Esophagus squamous epithelium (tissue), 5 donors: ENCODE data around the gene ZNF620. TPM values are rescaled to one million over a fixed set of nuclear protein-coding genes. Genes with fewer than 3 reads are reported as not detected.
"Not testable (repeated sequence)": the region's sequence is repeated elsewhere in the genome, so short reads cannot be mapped to it uniquely, and the experiment has no call there.

ENCODE experiments used
- DNase-seq: peaks from one replicate; lab custom pipeline; 2025; lab: John Stamatoyannopoulos, UW
- H3K27ac ChIP-seq, 4 donors: fragments of 200-600 bp; sonication (generic); one replicate each; pipeline ENCODE4 v1.5.1; 2016 to 2019; ENCODE audit warnings: mild to moderate bottlenecking in 1 of 4
- H3K27me3 ChIP-seq, 4 donors: fragments of 200-600 bp; sonication (generic); 1 replicate in 3 of 4; 2 replicates in 1 of 4; pipeline versions ENCODE4 v1.5.1 to v1.6.0; 2017 to 2021; ENCODE audit warnings: antibody characterized with exemption in 1 of 4
- H3K36me3 ChIP-seq, 3 donors: fragments of 200-600 bp; sonication (generic); one replicate each; pipeline ENCODE4 v1.5.1; 2016 to 2019
- H3K4me1 ChIP-seq, 3 donors: fragments of 200-600 bp; sonication (generic); one replicate each; pipeline ENCODE4 v1.5.1; 2017 to 2019
- H3K4me3 ChIP-seq, 4 donors: fragments of 200-600 bp; sonication (generic); 1 replicate in 3 of 4; 2 replicates in 1 of 4; pipeline ENCODE4 v1.5.1; 2016 to 2019; ENCODE audit warnings: mild to moderate bottlenecking in 2 of 4, moderate library complexity in 1 of 4
- H3K9me3 ChIP-seq, 3 donors: fragments of 200-600 bp; sonication (generic); one replicate each; pipeline ENCODE4 v1.5.1; 2016 to 2019
- POLR2A ChIP-seq, 4 donors: fragments of 450-650 bp; IDR thresholded peaks; one replicate each; pipeline ENCODE4 v1.6.1; 2017; ENCODE audit warnings: antibody characterized with exemption in 4 of 4, mild to moderate bottlenecking in 4 of 4, moderate library complexity in 3 of 4
- WGBS, 2 donors: methylation state at CpG; one replicate each; pipeline ENCODE4 v1.1.5; 2018; 5-methylcytosine and 5-hydroxymethylcytosine counted together
- intact Hi-C: fragments of 100-400 bp; cut with DNase I; formaldehyde crosslinking; loops from one replicate; pipeline ENCODE4 v1.15.0; 2022
- total RNA-seq, 4 donors: library from RNA; depleted of rRNA; stranded (reverse); fragments of >200 nt; gene quantifications; one replicate each; pipeline ENCODE4 v1.1.0, GENCODE V29; 2016
- TF ChIP-seq, protein P1 (sequence below), 6 experiments: fragments of 450-650 bp in 4 of 6; fragments of 200-600 bp in 2 of 6; sonication (generic) in 2 of 6; IDR thresholded peaks; one replicate each; pipeline ENCODE4 v1.5.1; 2016 to 2019; ENCODE audit warnings: antibody characterized with exemption in 6 of 6, mild to moderate bottlenecking in 4 of 6, moderate library complexity in 4 of 6
- donor health status: DM: yes; HTN: yes; CAD: no.

The ZNF620 gene
- 1 to 10 TPM in 1 of 4 donors, under 1 TPM in 2, not detected in 1; 0.26 to 1.3 (median 0.56) TPM for total RNA-seq

DNA sequence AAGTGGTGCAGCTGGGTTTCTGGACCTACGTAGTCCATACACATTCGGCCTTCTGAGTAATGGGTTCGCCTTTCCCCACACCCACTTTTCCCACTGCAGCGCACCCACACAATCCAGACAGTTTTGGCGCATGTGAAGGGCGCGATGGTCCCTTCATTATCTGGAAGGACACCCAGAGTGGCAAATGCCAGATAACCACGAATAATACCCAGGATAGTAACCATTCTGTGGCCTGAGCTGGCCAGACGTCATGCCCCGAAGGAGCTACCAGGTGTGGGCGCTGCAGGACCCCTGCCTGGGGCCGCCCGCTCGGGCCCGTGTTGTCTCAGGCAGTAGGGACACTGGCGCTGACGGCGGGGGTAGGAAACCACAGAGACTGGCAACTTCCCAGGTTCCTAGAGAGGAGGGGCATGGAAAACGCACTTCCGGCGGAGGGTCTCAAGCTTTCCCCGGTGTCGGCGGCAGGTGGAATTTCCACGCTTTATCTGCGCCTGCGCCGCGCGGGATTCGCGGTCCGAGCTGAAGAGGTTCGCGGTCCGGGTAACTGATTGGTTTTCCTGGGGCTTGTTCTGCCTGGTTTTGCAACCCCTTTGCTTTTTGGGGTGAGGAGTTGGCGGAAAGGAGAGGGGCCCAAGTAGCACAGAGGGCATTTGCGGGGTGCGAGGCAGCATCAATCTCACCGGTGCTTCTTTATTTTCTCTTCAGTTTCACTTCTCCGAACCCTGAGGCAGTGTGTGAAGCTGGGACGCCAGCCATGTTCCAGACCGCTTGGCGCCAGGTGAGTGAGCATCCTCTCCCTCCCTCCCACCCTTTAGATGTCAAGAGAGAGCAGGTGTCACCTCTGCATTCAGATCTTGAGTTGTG, at the start of gene ZNF620:
Gene ZNF620, plus strand, starts transcription at position 441 of the 864 bp plus-strand sequence. Its CDS starts 314 bp downstream, at position 755.
- Histone ChIP-seq H3K9me3 (no peaks in the 10 kb centered on the region), H3K27ac (peak within 1 kb of the TSS; percentile 47 to 81 (median 71)), H3K27me3 (no peaks in the 10 kb centered on the region), H3K4me3 (peak within 1 kb of the TSS; percentile 38 to 73 (median 58)), H3K36me3 (no peaks in the 10 kb centered on the region), H3K4me1 (peaks cover 5 to 22% (median 5%) of the 10 kb centered on the region in 3 donors)
- WGBS, 2 donors, result 13 to 16% methylated on average over 17 to 25 of the region's 44 CpGs
- TF ChIP-seq, protein P1, sequence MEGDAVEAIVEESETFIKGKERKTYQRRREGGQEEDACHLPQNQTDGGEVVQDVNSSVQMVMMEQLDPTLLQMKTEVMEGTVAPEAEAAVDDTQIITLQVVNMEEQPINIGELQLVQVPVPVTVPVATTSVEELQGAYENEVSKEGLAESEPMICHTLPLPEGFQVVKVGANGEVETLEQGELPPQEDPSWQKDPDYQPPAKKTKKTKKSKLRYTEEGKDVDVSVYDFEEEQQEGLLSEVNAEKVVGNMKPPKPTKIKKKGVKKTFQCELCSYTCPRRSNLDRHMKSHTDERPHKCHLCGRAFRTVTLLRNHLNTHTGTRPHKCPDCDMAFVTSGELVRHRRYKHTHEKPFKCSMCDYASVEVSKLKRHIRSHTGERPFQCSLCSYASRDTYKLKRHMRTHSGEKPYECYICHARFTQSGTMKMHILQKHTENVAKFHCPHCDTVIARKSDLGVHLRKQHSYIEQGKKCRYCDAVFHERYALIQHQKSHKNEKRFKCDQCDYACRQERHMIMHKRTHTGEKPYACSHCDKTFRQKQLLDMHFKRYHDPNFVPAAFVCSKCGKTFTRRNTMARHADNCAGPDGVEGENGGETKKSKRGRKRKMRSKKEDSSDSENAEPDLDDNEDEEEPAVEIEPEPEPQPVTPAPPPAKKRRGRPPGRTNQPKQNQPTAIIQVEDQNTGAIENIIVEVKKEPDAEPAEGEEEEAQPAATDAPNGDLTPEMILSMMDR (IDR thresholded peaks at IDR 0.05), result peak in 1 of 6 experiments; percentile 23
- TF ChIP-seq POLR2A (IDR thresholded peaks at IDR 0.05), result peak in 1 of 4 donors; percentile 30
- no peak for DNase-seq
- intact Hi-C loops, result no loop called here

DNA sequence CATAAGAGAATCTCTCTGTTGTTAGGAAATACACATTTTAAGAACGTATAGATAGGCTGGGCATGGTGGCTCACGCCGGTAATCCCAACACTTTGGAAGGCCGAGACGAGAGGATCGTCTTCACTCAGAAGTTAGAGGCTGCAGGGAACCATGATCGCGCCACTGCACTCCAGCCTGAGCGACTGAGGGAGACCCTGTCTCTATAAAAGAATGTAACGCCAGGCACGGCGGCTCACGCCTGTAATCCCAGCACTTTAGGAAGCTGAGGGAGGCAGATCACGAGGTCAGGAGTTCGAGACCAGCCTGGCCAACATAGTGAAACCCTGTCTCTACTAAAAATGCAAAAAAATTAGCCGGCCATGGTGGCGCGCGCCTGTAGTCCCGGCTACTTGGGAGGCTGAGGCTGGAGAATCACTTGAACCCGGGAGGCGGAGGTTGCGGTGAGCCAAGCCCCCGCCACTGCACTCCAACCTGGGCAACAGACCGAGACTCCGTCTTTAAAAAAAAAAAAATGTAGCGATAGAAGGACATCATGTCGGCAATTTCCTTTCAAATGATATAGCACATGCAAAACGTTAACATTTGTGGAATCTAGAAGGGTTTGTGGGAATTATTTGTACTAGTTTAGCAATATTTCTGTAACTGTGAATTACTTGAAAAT, 49.4 kb upstream of the ZNF620 start:
- intact Hi-C loops, result no loop called here
- no peak for DNase-seq

DNA sequence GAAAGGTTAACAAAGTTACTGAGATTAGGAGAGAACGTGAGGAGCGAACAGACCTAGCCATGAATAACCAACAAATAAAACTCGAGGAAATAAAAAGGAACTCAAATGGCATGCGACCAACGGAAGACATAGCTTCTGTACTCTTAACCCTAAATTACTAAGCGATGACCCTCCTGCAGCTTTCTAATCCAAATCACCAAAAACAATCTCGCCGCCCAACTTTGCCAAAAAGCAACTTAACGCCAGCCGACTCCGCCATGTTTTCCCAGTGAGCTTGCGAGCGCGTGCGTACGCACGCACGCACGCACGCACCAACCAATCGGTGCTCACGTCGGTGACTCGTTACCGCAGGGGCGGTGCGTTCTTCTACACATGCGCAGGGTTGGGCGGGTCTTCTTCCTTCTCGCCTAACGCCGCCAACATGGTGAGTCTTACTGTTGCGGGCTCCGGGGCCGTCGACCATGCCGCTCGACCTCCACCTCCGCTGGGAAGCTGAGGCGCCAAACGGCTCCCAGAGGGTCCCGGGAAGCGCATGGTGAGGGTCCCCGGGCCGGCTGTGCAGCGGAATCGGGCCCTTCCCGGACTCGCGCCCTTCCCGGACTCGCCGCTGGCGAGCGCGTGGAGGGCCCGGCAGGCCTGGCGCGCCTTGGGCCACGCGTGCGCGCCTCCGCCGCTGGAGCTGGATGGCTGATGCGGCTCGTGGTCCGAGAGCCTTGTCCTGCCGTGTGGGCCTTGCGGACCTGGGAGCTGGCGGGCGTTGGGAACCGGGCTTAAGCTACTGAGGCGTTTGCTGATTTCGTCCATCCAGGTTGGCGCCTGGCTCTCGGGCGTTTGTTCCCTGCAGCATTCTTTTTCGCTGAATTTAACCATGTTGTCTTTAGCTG, 48.7 kb upstream of the ZNF620 start, which contains the start of gene RPL14:
Gene RPL14, plus strand, starts transcription at position 400 of the 884 bp plus-strand sequence. Its CDS starts 133 bp downstream, at position 533.
- TF ChIP-seq POLR2A (IDR thresholded peaks at IDR 0.05), result peak in 3 of 4 donors; percentile 20 to 93 (median 92)
- TF ChIP-seq, protein P1 (IDR thresholded peaks at IDR 0.05), result no peak
- H3K9me3 ChIP-seq, result no peaks in the 10 kb centered on the region
- peak; percentile 72 for DNase-seq
- H3K4me3 ChIP-seq, result peak within 1 kb of the TSS; percentile 64 to 96 (median 84)
- H3K27me3 ChIP-seq, result no peaks in the 10 kb centered on the region
- WGBS, 2 donors, result 0% methylated on average over 32 to 40 of the region's 79 CpGs
- intact Hi-C loops, result no loop called here
- peaks cover 12 to 43% (median 24%) of the 10 kb centered on the region in 3 donors for H3K36me3 ChIP-seq
- peaks cover 19 to 60% (median 34%) of the 10 kb centered on the region in 3 donors for H3K4me1 ChIP-seq
- peak within 1 kb of the TSS; percentile 90 to 97 (median 92) for H3K27ac ChIP-seq

More for the DNA sequence above, 49.4 kb upstream of the ZNF620 start:
- H3K9me3 ChIP-seq, result no peaks in the 10 kb centered on the region
- TF ChIP-seq POLR2A (IDR thresholded peaks at IDR 0.05), result no peak
- TF ChIP-seq, protein P1 (IDR thresholded peaks at IDR 0.05), result no peak
- peak overlapping the region; percentile 90 to 97 (median 92) for H3K27ac ChIP-seq
- H3K27me3 ChIP-seq, result no peaks in the 10 kb centered on the region
- WGBS, 2 donors, result 56 to 63% methylated on average over 22 to 25 of the region's 29 CpGs
- H3K4me3 ChIP-seq, result peak overlapping the region; percentile 64 to 96 (median 84)
- H3K36me3 ChIP-seq, result peaks cover 12 to 35% (median 21%) of the 10 kb centered on the region in 3 donors
- peaks cover 19 to 67% (median 39%) of the 10 kb centered on the region in 3 donors for H3K4me1 ChIP-seq

DNA sequence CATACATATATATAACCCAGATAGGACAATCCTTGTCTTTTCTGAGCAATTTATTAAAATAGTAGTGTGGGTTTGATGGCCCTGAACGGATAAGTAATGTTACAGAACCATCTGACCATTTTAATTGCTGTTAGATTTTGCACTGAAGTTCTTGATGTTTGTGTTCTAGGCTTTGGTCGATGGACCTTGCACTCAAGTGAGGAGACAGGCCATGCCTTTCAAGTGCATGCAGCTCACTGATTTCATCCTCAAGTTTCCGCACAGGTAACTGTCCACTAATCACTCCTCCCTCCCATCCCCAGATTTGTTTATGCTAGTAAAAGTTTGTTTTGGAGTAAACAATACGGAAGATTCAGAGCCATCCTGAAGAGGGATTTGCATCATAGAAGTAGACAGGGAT, 47.4 kb upstream of the ZNF620 start:
- WGBS, 2 donors, result 69 to 81% methylated on average over 4 of the region's 4 CpGs
- H3K4me3 ChIP-seq, result peak overlapping the region; percentile 64 to 96 (median 84)

DNA sequence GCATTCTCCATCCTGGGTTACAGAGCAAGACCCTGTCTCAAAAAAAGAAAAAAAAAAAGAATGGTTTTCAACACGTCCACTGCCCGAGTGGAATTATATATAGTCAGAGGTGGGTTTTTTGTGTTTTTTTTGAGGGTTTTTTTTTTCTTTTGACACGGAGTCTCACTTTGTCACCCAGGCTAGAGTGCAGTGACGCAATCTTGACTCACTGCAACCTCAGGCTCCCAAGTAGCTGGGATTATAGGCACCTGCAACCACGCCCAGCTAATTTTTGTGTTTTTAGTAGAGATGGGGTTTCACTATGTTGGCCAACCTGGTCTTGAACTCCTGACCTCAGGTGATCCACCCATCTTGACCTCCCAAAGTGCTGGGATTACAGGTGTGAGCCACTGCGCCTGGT, 45.4 kb upstream of the ZNF620 start:
- intact Hi-C loops, H3K9me3 ChIP-seq, H3K27me3 ChIP-seq, DNase-seq, H3K4me3 ChIP-seq: not testable (repeated sequence)
- WGBS, 2 donors, result 51 to 72% methylated on average over 6 of the region's 6 CpGs
- Histone ChIP-seq H3K4me1 (peaks cover 12 to 44% (median 27%) of the 10 kb centered on the region in 3 donors), H3K27ac (peak overlapping the region in 2 of 4 donors; percentile 23 to 35), H3K36me3 (peaks cover 17 to 76% (median 43%) of the 10 kb centered on the region in 3 donors)

More for the DNA sequence above, 47.4 kb upstream of the ZNF620 start:
- Histone ChIP-seq H3K36me3 (peaks cover 14 to 56% (median 37%) of the 10 kb centered on the region in 3 donors), H3K27me3 (no peaks in the 10 kb centered on the region), H3K4me1 (peaks cover 18 to 52% (median 32%) of the 10 kb centered on the region in 3 donors), H3K9me3 (no peaks in the 10 kb centered on the region), H3K27ac (peak overlapping the region in 3 of 4 donors; percentile 90 to 97 (median 91))
- intact Hi-C loops, result no loop called here
- DNase-seq, result no peak
- TF ChIP-seq, protein P1 (IDR thresholded peaks at IDR 0.05), result no peak
- TF ChIP-seq POLR2A (IDR thresholded peaks at IDR 0.05), result no peak
